ENCODE measurements around the gene ASCC3.

GRCh38 chr6:100577425-100577824 lies 303.7 kb downstream of the ASCC3 start:
- TF ChIP-seq EZH2phosphoT487 (IDR thresholded peaks at IDR 0.05; ENCODE audit: insufficient read depth, low read depth) (no peak), EZH2 (IDR thresholded peaks at IDR 0.05; ENCODE audit: insufficient read depth, poor library complexity, severe bottlenecking) (no peak)

Data from GM23248 (cell line).